HG03135 (cell line): ENCODE results near the gene IFNL4.

ENCODE experiments used
- ATAC-seq: cut with Tn5 transposase; IDR thresholded peaks from one replicate; pipeline ENCODE4 v1.9.1; 2021; ENCODE audit warnings: mild to moderate bottlenecking, moderate library complexity; ENCODE audit not compliant: unreplicated experiment

The IFNL4 gene

GRCh38 chr19:39197808-39198207, 50.8 kb downstream of the IFNL4 start:
- no peak for ATAC-seq

DNA sequence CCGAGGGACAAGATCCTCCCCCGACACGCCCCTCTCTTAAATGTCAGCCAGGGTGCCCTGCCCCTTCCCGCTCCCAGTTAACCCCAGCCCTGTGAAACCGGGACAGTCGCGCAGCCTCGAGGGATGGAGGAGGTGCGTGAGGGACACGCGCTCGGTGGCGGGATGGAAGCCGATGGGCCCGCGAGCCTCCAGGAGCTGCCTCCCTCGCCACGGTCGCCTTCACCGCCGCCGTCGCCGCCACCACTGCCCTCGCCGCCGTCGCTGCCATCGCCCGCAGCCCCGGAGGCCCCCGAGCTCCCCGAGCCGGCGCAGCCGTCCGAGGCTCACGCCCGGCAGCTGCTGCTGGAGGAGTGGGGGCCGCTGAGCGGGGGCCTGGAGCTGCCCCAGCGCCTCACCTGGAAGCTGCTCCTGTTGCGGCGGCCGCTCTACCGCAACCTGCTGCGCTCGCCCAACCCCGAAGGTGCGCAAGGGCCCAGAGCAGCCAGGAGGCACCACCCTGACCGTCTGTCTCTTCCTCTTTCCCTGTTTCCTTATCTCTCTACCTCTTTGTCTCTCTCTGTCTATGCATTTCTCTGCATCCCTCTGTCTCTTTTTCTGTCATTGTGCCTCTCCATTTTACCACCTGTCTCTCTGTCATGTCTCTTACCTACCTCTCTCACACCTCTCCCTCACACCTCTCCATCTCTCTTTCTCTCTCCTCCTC, 51.6 kb downstream of the IFNL4 start, which contains the start of gene NCCRP1:
Gene NCCRP1 (plus strand): TSS at position 105 of the 703 bp plus-strand sequence. CDS start 19 bp downstream, at position 124.
- no peak for ATAC-seq

- ATAC-seq, result no peak
Observed at GRCh38 chr19:39196320-39196719, 52.3 kb downstream of the IFNL4 start.
